Common myeloid progenitor, CD34-positive (primary cell): Measurements from ENCODE around the gene ZNF358.

Experiments
- CTCF ChIA-PET: fragments of 350-600 bp; sonication (Branson Sonifier 250); formaldehyde crosslinking; loops from one replicate; lab custom pipeline; 2021; ENCODE audit warnings: antibody characterized with exemption; lab: Charles Lee
- POLR2A ChIA-PET: fragments of 350-600 bp; sonication (Branson Sonifier 250); formaldehyde crosslinking; loops from one replicate; lab custom pipeline; 2021; ENCODE audit warnings: antibody characterized with exemption; lab: Charles Lee
- DNase-seq, 3 donors: peaks; one replicate each; pipeline versions ENCODE4 v3.0.0 to v3.0.0-alpha.2; 2013
- H3K27ac ChIP-seq, 2 experiments: 1 replicate in 1 of 2; 2 replicates in 1 of 2; pipeline ENCODE4 v1.7.0; 2013; ENCODE audit warnings: inconsistent platforms in 2 of 2, low read length in 2 of 2, mild to moderate bottlenecking in 2 of 2, low read depth in 1 of 2, moderate library complexity in 1 of 2; ENCODE audit not compliant: severe bottlenecking in 2 of 2, insufficient read depth in 1 of 2, poor library complexity in 1 of 2
- H3K27me3 ChIP-seq, 5 experiments: replicated peaks in 2 of 5; 1 replicate in 3 of 5; 2 replicates in 2 of 5; pipeline versions ENCODE4 v1.6.1 to v1.7.0; 2013; ENCODE audit warnings: low read length in 4 of 5, mild to moderate bottlenecking in 2 of 5, moderate library complexity in 2 of 5, inconsistent platforms in 1 of 5; ENCODE audit not compliant: insufficient read depth in 5 of 5, control insufficient read depth in 4 of 5
- H3K36me3 ChIP-seq, 4 experiments: 1 replicate in 2 of 4; 2 replicates in 2 of 4; pipeline versions ENCODE4 v1.6.1 to v1.7.0; 2013; ENCODE audit warnings: low read length in 3 of 4, control low read depth in 1 of 4, mild to moderate bottlenecking in 1 of 4; ENCODE audit not compliant: control insufficient read depth in 4 of 4, insufficient read depth in 4 of 4
- H3K4me1 ChIP-seq, 4 experiments: 1 replicate in 3 of 4; 2 replicates in 1 of 4; pipeline versions ENCODE4 v1.6.1 to v1.7.1; 2013; ENCODE audit warnings: low read length in 3 of 4, mild to moderate bottlenecking in 3 of 4, control low read depth in 1 of 4, inconsistent platforms in 1 of 4, moderate library complexity in 1 of 4; ENCODE audit not compliant: control insufficient read depth in 4 of 4, insufficient read depth in 4 of 4; ENCODE audit errors: control extremely low read depth in 1 of 4
- H3K4me3 ChIP-seq, 7 experiments: 1 replicate in 4 of 7; 2 replicates in 3 of 7; pipeline versions ENCODE4 v1.5.1 to v1.7.0; 2013; ENCODE audit warnings: mild to moderate bottlenecking in 7 of 7, low read length in 6 of 7, moderate library complexity in 6 of 7, inconsistent platforms in 2 of 7, low read depth in 2 of 7, control low read depth in 1 of 7; ENCODE audit not compliant: insufficient read depth in 4 of 7, control insufficient read depth in 1 of 7; ENCODE audit errors: extremely low read depth in 1 of 7
- H3K9me3 ChIP-seq, 5 experiments: 1 replicate in 4 of 5; 2 replicates in 1 of 5; pipeline versions ENCODE4 v1.6.1 to v1.7.1; 2013; ENCODE audit warnings: low read length in 4 of 5, mild to moderate bottlenecking in 2 of 5, inconsistent platforms in 1 of 5, low read depth in 1 of 5, moderate library complexity in 1 of 5; ENCODE audit not compliant: control insufficient read depth in 4 of 5, insufficient read depth in 2 of 5; ENCODE audit errors: control extremely low read depth in 1 of 5
- WGBS: methylation state at CpG from one replicate; pipeline ENCODE4 v1.1.5; 2013; ENCODE audit not compliant: insufficient coverage; 5-methylcytosine and 5-hydroxymethylcytosine counted together

The ZNF358 gene

DNA sequence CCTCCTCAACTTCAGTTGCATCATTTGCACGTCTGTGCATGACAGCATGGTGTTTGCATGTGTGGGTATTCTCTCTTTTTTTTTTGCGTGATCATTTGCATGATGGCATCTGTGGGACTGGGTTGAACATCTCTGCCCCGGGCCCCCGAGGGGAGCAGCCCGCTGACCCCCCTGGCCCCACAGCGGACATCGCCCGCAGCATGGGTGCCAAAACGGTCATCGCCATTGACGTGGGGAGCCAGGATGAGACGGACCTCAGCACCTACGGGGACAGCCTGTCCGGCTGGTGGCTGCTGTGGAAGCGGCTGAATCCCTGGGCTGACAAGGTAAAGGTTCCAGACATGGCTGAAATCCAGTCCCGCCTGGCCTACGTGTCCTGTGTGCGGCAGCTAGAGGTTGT, 42.8 kb downstream of the ZNF358 start:
- Histone ChIP-seq H3K27me3 (no peaks in the 10 kb centered on the region), H3K9me3 (peaks cover 0 to 3% (median 0%) of the 10 kb centered on the region in 5 experiments), H3K27ac (no peak overlapping the region), H3K36me3 (peaks cover 2 to 56% (median 40%) of the 10 kb centered on the region in 4 experiments), H3K4me3 (no peak overlapping the region), H3K4me1 (no peaks in the 10 kb centered on the region)
- POLR2A ChIA-PET: interaction anchor here (0.6 kb wide), 1 partner anchor 258 kb away, joined by 3 read pairs; no protein-coding TSS in a partner anchor
- WGBS: 91% methylated on average over 16 of the region's 18 CpGs
- CTCF ChIA-PET: interaction anchor here (0.8 to 1.8 kb wide), 3 partner anchors 8 to 294 kb away, joined by 3 to 8 read pairs (median 3); no protein-coding TSS in a partner anchor
- no peak for DNase-seq

DNA sequence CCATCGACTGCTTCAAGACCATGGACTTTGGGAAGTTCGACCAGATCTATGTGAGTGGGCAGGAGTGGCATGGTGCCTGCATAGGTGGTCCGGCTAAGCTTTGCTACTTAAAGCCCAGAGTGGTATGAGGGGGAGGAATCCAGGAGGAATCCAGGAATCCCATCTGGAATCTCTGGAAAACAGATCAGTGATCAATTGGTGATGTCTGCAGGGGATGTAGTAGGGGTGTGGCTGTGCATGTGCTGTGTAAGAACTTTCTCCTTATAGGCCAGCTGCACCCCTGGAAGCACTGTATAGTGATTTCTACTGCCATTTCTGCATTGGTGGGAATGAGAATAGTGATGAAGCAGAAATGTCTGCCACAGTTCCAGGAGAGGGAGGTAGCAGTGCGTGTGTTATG, 43.2 kb downstream of the ZNF358 start:
- H3K36me3 ChIP-seq: peaks cover 2 to 54% (median 40%) of the 10 kb centered on the region in 4 experiments
- no peak for DNase-seq
- WGBS: 96% methylated on average over 4 of the region's 4 CpGs
- H3K27me3 ChIP-seq: no peaks in the 10 kb centered on the region
- H3K4me1 ChIP-seq: no peaks in the 10 kb centered on the region
- ChIA-PET CTCF (interaction anchor here (1.0 to 1.8 kb wide), 3 partner anchors 9 to 294 kb away, joined by 3 to 8 read pairs (median 4); no protein-coding TSS in a partner anchor), POLR2A (no interaction called here)
- H3K27ac ChIP-seq: no peak overlapping the region
- H3K4me3 ChIP-seq: no peak overlapping the region
- peaks cover 0 to 3% (median 0%) of the 10 kb centered on the region in 5 experiments for H3K9me3 ChIP-seq

DNA sequence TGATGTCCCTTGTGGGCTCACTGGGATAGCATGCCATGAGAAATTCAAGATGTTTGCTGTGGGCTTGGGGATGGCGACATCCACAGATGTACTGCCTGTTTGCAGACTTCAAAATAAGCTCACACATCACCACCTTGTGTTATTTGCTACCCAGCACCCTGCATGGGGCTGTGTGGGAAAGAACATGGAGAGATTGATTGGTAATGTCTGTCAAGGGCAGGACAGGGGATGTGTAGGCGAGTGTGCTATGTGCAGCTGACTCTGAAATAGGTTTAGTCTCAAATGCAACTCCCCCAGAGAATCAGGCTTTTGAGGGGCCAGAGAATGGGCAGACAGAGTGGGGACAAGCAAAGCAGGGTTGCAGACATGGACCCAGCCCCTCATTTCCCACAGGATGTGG, 44.4 kb downstream of the ZNF358 start:
- H3K4me1 ChIP-seq: no peaks in the 10 kb centered on the region
- WGBS: no CpG with 5 or more reads among the region's 2 CpGs
- H3K27ac ChIP-seq: no peak overlapping the region
- peaks cover 2 to 45% (median 31%) of the 10 kb centered on the region in 4 experiments for H3K36me3 ChIP-seq
- peak in 1 of 3 donors; percentile 10 for DNase-seq
- ChIA-PET POLR2A (no interaction called here), CTCF (interaction anchor here (1.2 to 1.8 kb wide), 3 partner anchors 8 to 240 kb away, joined by 3 to 8 read pairs (median 4); no protein-coding TSS in a partner anchor)
- no peaks in the 10 kb centered on the region for H3K27me3 ChIP-seq
- H3K9me3 ChIP-seq: peaks cover 0 to 3% (median 0%) of the 10 kb centered on the region in 5 experiments
- no peak overlapping the region for H3K4me3 ChIP-seq

GRCh38 chr19:7561325-7561724, 45.4 kb downstream of the ZNF358 start:
- WGBS: 100% methylated on average over 12 of the region's 17 CpGs
- Histone ChIP-seq H3K27me3 (no peaks in the 10 kb centered on the region), H3K4me1 (no peaks in the 10 kb centered on the region), H3K9me3 (peaks cover 0 to 3% (median 0%) of the 10 kb centered on the region in 5 experiments), H3K4me3 (no peak overlapping the region), H3K27ac (no peak overlapping the region), H3K36me3 (peaks cover 2 to 38% (median 24%) of the 10 kb centered on the region in 4 experiments)
- ChIA-PET POLR2A (no interaction called here), CTCF (no interaction called here)
- no peak for DNase-seq

- H3K36me3 ChIP-seq: peaks cover under 1 to 24% (median 17%) of the 10 kb centered on the region in 4 experiments
- peaks cover 0 to 3% (median 0%) of the 10 kb centered on the region in 5 experiments for H3K9me3 ChIP-seq
- ChIA-PET CTCF (interaction anchor here (1.3 kb wide), 1 partner anchor 10 kb away, joined by 3 read pairs; no protein-coding TSS in a partner anchor), POLR2A (no interaction called here)
- H3K27ac ChIP-seq: no peak overlapping the region
- no peaks in the 10 kb centered on the region for H3K27me3 ChIP-seq
- DNase-seq: peak in 2 of 3 donors; percentile 35 to 36
- H3K4me1 ChIP-seq: no peaks in the 10 kb centered on the region
- no peak overlapping the region for H3K4me3 ChIP-seq
- 71% methylated on average over 6 of the region's 16 CpGs for WGBS
Observed at GRCh38 chr19:7562646-7563393, 46.9 kb downstream of the ZNF358 start.

DNA sequence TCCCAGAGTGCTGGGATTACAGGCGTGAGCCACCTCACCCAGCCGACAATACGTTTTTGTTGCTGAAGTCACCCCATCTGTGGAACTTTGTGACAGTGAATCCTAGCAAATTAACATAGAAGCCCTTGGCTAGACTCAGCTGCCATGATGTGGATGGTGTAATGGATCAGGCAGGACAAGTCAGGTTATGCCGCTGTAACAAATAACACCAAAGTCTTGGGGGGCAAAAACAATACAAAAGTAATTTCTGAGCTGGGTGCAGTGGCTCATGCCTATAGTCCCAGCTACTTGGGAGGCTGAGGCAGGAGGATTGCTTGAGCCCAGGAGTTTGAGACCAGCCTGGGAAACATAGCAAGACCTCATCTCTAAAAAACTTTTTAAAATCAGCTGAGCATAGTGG, 49.0 kb downstream of the ZNF358 start:
- peaks cover 0 to 10% (median 4%) of the 10 kb centered on the region in 4 experiments for H3K36me3 ChIP-seq
- POLR2A ChIA-PET: no interaction called here
- no peaks in the 10 kb centered on the region for H3K9me3 ChIP-seq
- H3K27me3 ChIP-seq: no peaks in the 10 kb centered on the region
- no peak for DNase-seq
- 96% methylated on average over 4 of the region's 4 CpGs for WGBS
- H3K4me1 ChIP-seq: no peaks in the 10 kb centered on the region
- no peak overlapping the region for H3K4me3 ChIP-seq
- CTCF ChIA-PET: interaction anchor here (3.6 kb wide), 1 partner anchor 116 kb away, joined by 12 read pairs; the partner anchor contains the start of gene TRAPPC5
- no peak overlapping the region for H3K27ac ChIP-seq

GRCh38 chr19:7565332-7565731, 49.4 kb downstream of the ZNF358 start:
- H3K4me1 ChIP-seq: no peaks in the 10 kb centered on the region
- H3K4me3 ChIP-seq: no peak overlapping the region
- no peaks in the 10 kb centered on the region for H3K9me3 ChIP-seq
- ChIA-PET CTCF (interaction anchor here (1.0 to 3.6 kb wide), 2 partner anchors 65 to 115 kb away, joined by 3 to 12 read pairs; partner anchors contain the start of genes PET100, TRAPPC5 and XAB2), POLR2A (no interaction called here)
- no peak for DNase-seq
- peaks cover 0 to 6% (median 2%) of the 10 kb centered on the region in 4 experiments for H3K36me3 ChIP-seq
- no peaks in the 10 kb centered on the region for H3K27me3 ChIP-seq
- 75% methylated on average over 4 of the region's 5 CpGs for WGBS
- H3K27ac ChIP-seq: no peak overlapping the region
